HepG2 (cell line): ENCODE data around the gene CENPM. TPM values are rescaled to one million over a fixed set of nuclear protein-coding genes. Genes with fewer than 3 reads are reported as not detected.
A peak's percentile ranks its signal among the peaks of the same experiment; 100 is the strongest.

Experiments
- ATF1 ChIP-seq: IDR thresholded peaks from 2 replicates; pipeline ENCODE4 v1.6.1; 2016; ENCODE audit warnings: mild to moderate bottlenecking, control low read depth
- FOXP1 ChIP-seq, 2 experiments: fragments of 450-650 bp in 1 of 2; IDR thresholded peaks; 2 replicates each; pipeline ENCODE4 v1.6.1; 2017 to 2018; ENCODE audit warnings: antibody characterized with exemption in 1 of 2
- HDAC2 ChIP-seq: sonication (generic); formaldehyde crosslinking; IDR thresholded peaks from 2 replicates; pipeline ENCODE4 v1.4.0; 2020; ENCODE audit warnings: missing genetic modification reagents
- HNF4A ChIP-seq: sonication (generic); formaldehyde crosslinking; IDR thresholded peaks from 2 replicates; pipeline ENCODE4 v1.4.0; 2020; ENCODE audit warnings: missing genetic modification reagents
- KLF12 ChIP-seq: sonication (generic); formaldehyde crosslinking; IDR thresholded peaks from 2 replicates; pipeline ENCODE4 v1.4.0; 2020; ENCODE audit warnings: missing genetic modification reagents, borderline replicate concordance
- MTF2 ChIP-seq: sonication (generic); formaldehyde crosslinking; IDR thresholded peaks from 2 replicates; pipeline ENCODE4 v1.5.0; 2020; ENCODE audit warnings: missing genetic modification reagents, borderline replicate concordance
- NFE2L1 ChIP-seq: sonication (generic); formaldehyde crosslinking; IDR thresholded peaks from 2 replicates; pipeline ENCODE4 v1.4.0; 2020; ENCODE audit warnings: missing genetic modification reagents, mild to moderate bottlenecking, borderline replicate concordance
- POLR2A ChIP-seq, 2 experiments: IDR thresholded peaks; 2 replicates each; pipeline ENCODE4 v1.6.1; 2011; ENCODE audit warnings: low read depth in 2 of 2, low read length in 2 of 2, mild to moderate bottlenecking in 1 of 2, moderate library complexity in 1 of 2; ENCODE audit not compliant: insufficient read depth in 1 of 2
- POLR2AphosphoS5 ChIP-seq: IDR thresholded peaks from 2 replicates; pipeline ENCODE4 v1.6.1; 2012; ENCODE audit warnings: low read depth, low read length
- RFXANK ChIP-seq: IDR thresholded peaks from 2 replicates; pipeline ENCODE4 v1.6.1; 2016
- SOX5 ChIP-seq: IDR thresholded peaks from 2 replicates; pipeline ENCODE4 v1.6.1; 2016; ENCODE audit warnings: borderline replicate concordance
- ZFY ChIP-seq: sonication (generic); formaldehyde crosslinking; IDR thresholded peaks from 2 replicates; pipeline ENCODE4 v1.4.0; 2020; ENCODE audit warnings: missing genetic modification reagents
- ZNF562 ChIP-seq: sonication (generic); formaldehyde crosslinking; IDR thresholded peaks from 2 replicates; pipeline ENCODE4 v1.8.0; 2022; ENCODE audit warnings: missing genetic modification reagents, borderline replicate concordance
- ZNF567 ChIP-seq: sonication (generic); formaldehyde crosslinking; IDR thresholded peaks from 2 replicates; pipeline ENCODE4 v1.8.1; 2023; ENCODE audit warnings: mild to moderate bottlenecking, missing genetic modification reagents, borderline replicate concordance
- ZNF737 ChIP-seq: sonication (generic); formaldehyde crosslinking; IDR thresholded peaks from 2 replicates; pipeline ENCODE4 v1.5.0; 2020; ENCODE audit warnings: missing genetic modification reagents, mild to moderate bottlenecking, borderline replicate concordance
- ZSCAN29 ChIP-seq: sonication (generic); formaldehyde crosslinking; conservative IDR thresholded peaks from 2 replicates; pipeline ENCODE4 v1.4.0; 2020; ENCODE audit warnings: mild to moderate bottlenecking, missing genetic modification reagents
- polyA plus RNA-seq, 8 experiments: library from polyadenylated mRNA; depleted of rRNA in 3 of 8; stranded (reverse) in 7 of 8; unstranded in 1 of 8; fragments of >200 nt; fragmentation: Illumina TruSeq in 4 of 8; extraction: Trizol in 4 of 8; gene quantifications; 2 replicates each; pipeline versions ENCODE4 v1.2.1 to v1.2.3, GENCODE V29; 2011 to 2016; ENCODE audit warnings: low read depth in 4 of 8, missing spikeins in 1 of 8, mixed read lengths in 1 of 8; ENCODE audit not compliant: insufficient read depth in 1 of 8
- total RNA-seq, 5 experiments: library from RNA; depleted of rRNA; stranded (reverse); fragments of >200 nt; fragmentation: Illumina TruSeq; extraction: Trizol; gene quantifications; 2 replicates each; pipeline ENCODE4 v1.2.3, GENCODE V29; 2016; ENCODE audit warnings: low read depth in 1 of 5
- TF ChIP-seq, protein P1 (sequence below): sonication (generic); formaldehyde crosslinking; conservative IDR thresholded peaks from 2 replicates; pipeline ENCODE4 v1.4.0; 2020; ENCODE audit warnings: missing genetic modification reagents
- TF ChIP-seq, protein P2 (sequence below): sonication (generic); formaldehyde crosslinking; IDR thresholded peaks from 2 replicates; pipeline ENCODE4 v1.5.1; 2020; ENCODE audit warnings: missing genetic modification reagents, mild to moderate bottlenecking, borderline replicate concordance
- TF ChIP-seq, protein P3 (sequence below): IDR thresholded peaks from 2 replicates; pipeline ENCODE4 v1.6.1; 2016
- TF ChIP-seq, protein P4 (sequence below): sonication (generic); formaldehyde crosslinking; IDR thresholded peaks from 2 replicates; pipeline ENCODE4 v1.4.0; 2020; ENCODE audit warnings: missing genetic modification reagents
- TF ChIP-seq, protein P5 (sequence below): sonication (generic); formaldehyde crosslinking; IDR thresholded peaks from 2 replicates; pipeline ENCODE4 v1.5.0; 2020; ENCODE audit warnings: missing genetic modification reagents
- TF ChIP-seq, protein P6 (sequence below): sonication (generic); formaldehyde crosslinking; IDR thresholded peaks from 2 replicates; pipeline ENCODE4 v1.5.1; 2020; ENCODE audit warnings: missing genetic modification reagents, mild to moderate bottlenecking, borderline replicate concordance

CENPM gene
- total and polyA plus RNA-seq, 2 of the 13 experiments (the other 11 are each of a cell fraction or from before 2014, with no cell fraction given) = 11.2 to 37.3 TPM

DNA sequence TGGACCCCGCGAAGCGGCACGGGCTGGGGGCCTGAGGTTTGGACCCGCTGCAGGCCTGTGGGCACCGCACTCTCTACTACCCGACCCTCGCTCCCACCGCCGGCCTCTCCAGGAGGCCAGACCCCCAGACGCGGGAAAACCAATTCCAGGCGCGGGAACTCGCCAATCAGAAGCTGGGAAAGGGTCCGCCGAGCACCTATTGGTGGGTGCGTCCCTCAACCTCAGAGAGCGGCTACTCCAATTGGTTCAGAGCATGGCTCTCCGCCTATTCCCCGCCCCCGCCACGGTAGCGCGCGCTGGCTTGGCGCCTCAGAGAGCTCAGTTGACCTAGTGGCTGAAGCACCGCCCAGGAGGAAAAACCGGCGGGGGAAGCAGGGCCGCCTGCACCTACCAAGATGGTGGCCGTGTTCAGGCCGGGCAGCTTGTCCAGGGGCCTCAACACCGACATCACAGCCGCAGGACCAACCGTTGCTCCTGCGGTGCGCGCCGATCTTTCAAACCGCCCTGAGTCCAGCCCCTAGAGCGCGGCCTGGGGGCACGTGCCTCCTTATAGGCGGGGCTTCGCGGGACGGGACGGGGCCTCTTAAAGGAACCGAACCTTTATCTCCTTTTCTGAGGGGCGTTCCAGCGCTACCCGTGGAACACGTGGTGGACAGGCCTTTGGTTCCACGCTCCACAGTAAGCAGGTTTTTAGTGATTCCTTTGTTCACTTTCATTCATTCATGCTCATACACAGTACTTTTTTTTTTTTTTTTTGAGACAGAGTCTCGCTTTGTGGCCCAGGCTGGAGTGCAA lies at the start of gene CENPM (continued):
- TF ChIP-seq RFXANK (CRISPR knock-in tag) = no peak; the same call in 1 of the 2 replicates
- TF ChIP-seq, protein P1, sequence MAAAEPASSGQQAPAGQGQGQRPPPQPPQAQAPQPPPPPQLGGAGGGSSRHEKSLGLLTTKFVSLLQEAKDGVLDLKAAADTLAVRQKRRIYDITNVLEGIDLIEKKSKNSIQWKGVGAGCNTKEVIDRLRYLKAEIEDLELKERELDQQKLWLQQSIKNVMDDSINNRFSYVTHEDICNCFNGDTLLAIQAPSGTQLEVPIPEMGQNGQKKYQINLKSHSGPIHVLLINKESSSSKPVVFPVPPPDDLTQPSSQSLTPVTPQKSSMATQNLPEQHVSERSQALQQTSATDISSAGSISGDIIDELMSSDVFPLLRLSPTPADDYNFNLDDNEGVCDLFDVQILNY (CRISPR knock-in tag) = peak; percentile 88
- TF ChIP-seq ZNF737 (CRISPR knock-in tag) = no peak
- no peak; the same call in 1 of the 2 replicates for TF ChIP-seq ZNF567 (CRISPR knock-in tag)
- peak; percentile 92 for TF ChIP-seq ZSCAN29 (CRISPR knock-in tag)
- peak; percentile 11; the same call in 1 of the 2 replicates for TF ChIP-seq HDAC2 (CRISPR knock-in tag)
- no peak; the same call in 1 of the 2 replicates for TF ChIP-seq SOX5 (CRISPR knock-in tag)
- TF ChIP-seq KLF12 (CRISPR knock-in tag) = peak; percentile 84; the same call in 1 of the 2 replicates
- peak; percentile 67 to 69 for TF ChIP-seq POLR2A (IDR thresholded peaks at IDR 0.05; ENCODE audit: insufficient read depth in 1 of 2, low read depth in 2 of 2, low read length in 2 of 2)
- TF ChIP-seq, protein P2, sequence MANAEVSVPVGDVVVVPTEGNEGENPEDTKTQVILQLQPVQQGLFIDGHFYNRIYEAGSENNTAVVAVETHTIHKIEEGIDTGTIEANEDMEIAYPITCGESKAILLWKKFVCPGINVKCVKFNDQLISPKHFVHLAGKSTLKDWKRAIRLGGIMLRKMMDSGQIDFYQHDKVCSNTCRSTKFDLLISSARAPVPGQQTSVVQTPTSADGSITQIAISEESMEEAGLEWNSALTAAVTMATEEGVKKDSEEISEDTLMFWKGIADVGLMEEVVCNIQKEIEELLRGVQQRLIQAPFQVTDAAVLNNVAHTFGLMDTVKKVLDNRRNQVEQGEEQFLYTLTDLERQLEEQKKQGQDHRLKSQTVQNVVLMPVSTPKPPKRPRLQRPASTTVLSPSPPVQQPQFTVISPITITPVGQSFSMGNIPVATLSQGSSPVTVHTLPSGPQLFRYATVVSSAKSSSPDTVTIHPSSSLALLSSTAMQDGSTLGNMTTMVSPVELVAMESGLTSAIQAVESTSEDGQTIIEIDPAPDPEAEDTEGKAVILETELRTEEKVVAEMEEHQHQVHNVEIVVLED (CRISPR knock-in tag) = peak; percentile 76
- peak; percentile 82 for TF ChIP-seq ZFY (CRISPR knock-in tag)
- TF ChIP-seq, protein P3, sequence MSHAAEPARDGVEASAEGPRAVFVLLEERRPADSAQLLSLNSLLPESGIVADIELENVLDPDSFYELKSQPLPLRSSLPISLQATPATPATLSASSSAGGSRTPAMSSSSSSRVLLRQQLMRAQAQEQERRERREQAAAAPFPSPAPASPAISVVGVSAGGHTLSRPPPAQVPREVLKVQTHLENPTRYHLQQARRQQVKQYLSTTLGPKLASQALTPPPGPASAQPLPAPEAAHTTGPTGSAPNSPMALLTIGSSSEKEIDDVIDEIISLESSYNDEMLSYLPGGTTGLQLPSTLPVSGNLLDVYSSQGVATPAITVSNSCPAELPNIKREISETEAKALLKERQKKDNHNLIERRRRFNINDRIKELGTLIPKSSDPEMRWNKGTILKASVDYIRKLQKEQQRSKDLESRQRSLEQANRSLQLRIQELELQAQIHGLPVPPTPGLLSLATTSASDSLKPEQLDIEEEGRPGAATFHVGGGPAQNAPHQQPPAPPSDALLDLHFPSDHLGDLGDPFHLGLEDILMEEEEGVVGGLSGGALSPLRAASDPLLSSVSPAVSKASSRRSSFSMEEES (CRISPR knock-in tag) = peak; percentile 66; the same call in 1 of the 2 replicates
- peak; percentile 51; the same call in 1 of the 2 replicates for TF ChIP-seq MTF2 (CRISPR knock-in tag)
- TF ChIP-seq, protein P4, sequence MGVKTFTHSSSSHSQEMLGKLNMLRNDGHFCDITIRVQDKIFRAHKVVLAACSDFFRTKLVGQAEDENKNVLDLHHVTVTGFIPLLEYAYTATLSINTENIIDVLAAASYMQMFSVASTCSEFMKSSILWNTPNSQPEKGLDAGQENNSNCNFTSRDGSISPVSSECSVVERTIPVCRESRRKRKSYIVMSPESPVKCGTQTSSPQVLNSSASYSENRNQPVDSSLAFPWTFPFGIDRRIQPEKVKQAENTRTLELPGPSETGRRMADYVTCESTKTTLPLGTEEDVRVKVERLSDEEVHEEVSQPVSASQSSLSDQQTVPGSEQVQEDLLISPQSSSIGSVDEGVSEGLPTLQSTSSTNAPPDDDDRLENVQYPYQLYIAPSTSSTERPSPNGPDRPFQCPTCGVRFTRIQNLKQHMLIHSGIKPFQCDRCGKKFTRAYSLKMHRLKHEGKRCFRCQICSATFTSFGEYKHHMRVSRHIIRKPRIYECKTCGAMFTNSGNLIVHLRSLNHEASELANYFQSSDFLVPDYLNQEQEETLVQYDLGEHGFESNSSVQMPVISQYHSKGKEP (CRISPR knock-in tag) = no peak
- TF ChIP-seq, protein P5, sequence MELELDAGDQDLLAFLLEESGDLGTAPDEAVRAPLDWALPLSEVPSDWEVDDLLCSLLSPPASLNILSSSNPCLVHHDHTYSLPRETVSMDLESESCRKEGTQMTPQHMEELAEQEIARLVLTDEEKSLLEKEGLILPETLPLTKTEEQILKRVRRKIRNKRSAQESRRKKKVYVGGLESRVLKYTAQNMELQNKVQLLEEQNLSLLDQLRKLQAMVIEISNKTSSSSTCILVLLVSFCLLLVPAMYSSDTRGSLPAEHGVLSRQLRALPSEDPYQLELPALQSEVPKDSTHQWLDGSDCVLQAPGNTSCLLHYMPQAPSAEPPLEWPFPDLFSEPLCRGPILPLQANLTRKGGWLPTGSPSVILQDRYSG (CRISPR knock-in tag) = peak; percentile 83
- TF ChIP-seq POLR2AphosphoS5 = peak; percentile 54
- TF ChIP-seq, protein P6, sequence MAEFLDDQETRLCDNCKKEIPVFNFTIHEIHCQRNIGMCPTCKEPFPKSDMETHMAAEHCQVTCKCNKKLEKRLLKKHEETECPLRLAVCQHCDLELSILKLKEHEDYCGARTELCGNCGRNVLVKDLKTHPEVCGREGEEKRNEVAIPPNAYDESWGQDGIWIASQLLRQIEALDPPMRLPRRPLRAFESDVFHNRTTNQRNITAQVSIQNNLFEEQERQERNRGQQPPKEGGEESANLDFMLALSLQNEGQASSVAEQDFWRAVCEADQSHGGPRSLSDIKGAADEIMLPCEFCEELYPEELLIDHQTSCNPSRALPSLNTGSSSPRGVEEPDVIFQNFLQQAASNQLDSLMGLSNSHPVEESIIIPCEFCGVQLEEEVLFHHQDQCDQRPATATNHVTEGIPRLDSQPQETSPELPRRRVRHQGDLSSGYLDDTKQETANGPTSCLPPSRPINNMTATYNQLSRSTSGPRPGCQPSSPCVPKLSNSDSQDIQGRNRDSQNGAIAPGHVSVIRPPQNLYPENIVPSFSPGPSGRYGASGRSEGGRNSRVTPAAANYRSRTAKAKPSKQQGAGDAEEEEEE (CRISPR knock-in tag) = no peak
- no peak; the same call in 1 of the 2 replicates for TF ChIP-seq HNF4A (CRISPR knock-in tag)
- TF ChIP-seq ZNF562 (CRISPR knock-in tag) = no peak
- TF ChIP-seq FOXP1 (IDR thresholded peaks at IDR 0.05) = no peak
- no peak for TF ChIP-seq FOXP1 (CRISPR knock-in tag; IDR thresholded peaks at IDR 0.05)
- no peak for TF ChIP-seq NFE2L1 (CRISPR knock-in tag)
- TF ChIP-seq ATF1 = no peak
